WTC11 (cell line): Measurements from ENCODE around the gene PDE6B.

Experiments used
- ATF3 ChIP-seq: sonication (generic); formaldehyde crosslinking; conservative IDR thresholded peaks from 2 replicates; pipeline ENCODE4 v1.8.1; 2022; ENCODE audit warnings: mild to moderate bottlenecking, missing genetic modification reagents
- SP1 ChIP-seq: sonication (generic); formaldehyde crosslinking; conservative IDR thresholded peaks from 2 replicates; pipeline ENCODE4 v1.8.1; 2022; ENCODE audit warnings: missing genetic modification reagents
- TF ChIP-seq, protein P1 (sequence below): fragments of 250-450 bp; sonication (Bioruptor Pico); IDR thresholded peaks from 2 replicates; pipeline ENCODE4 v1.9.0; 2021; ENCODE audit warnings: moderate library complexity, mild to moderate bottlenecking, inconsistent platforms, borderline replicate concordance
- TF ChIP-seq, protein P2 (sequence below): fragments of 200-600 bp; IDR thresholded peaks from 2 replicates; pipeline ENCODE4 v1.8.0; 2022; ENCODE audit warnings: antibody characterized with exemption
- TF ChIP-seq, protein P3 (sequence below): sonication (generic); formaldehyde crosslinking; IDR thresholded peaks from 2 replicates; pipeline ENCODE4 v1.8.1; 2022; ENCODE audit warnings: low read depth, mild to moderate bottlenecking, moderate library complexity, missing genetic modification reagents, borderline replicate concordance

DNA sequence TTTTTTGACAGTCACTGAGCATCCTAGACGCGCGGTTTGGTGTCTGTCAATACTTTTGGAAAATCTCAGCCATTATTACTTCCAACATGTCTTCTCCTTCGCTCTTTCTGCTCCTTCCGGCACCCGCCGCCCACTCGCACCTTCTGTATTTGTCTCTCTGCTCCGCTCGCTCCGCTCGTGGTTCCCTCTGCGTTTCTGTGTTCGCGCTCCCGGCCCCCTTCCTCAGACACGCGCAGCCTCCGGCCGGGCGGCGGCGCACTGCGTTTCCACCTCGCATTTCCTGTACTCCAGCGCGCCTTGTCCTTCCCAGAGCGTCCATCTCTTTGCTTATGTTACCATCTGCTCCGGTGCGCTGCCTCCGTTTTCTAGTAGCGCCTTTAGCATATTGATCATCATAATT lies 21.1 kb downstream of the PDE6B start:
- TF ChIP-seq, protein P1, sequence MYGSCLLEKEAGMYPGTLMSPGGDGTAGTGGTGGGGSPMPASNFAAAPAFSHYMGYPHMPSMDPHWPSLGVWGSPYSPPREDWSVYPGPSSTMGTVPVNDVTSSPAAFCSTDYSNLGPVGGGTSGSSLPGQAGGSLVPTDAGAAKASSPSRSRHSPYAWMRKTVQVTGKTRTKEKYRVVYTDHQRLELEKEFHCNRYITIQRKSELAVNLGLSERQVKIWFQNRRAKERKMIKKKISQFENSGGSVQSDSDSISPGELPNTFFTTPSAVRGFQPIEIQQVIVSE: no peak
- TF ChIP-seq, protein P2, sequence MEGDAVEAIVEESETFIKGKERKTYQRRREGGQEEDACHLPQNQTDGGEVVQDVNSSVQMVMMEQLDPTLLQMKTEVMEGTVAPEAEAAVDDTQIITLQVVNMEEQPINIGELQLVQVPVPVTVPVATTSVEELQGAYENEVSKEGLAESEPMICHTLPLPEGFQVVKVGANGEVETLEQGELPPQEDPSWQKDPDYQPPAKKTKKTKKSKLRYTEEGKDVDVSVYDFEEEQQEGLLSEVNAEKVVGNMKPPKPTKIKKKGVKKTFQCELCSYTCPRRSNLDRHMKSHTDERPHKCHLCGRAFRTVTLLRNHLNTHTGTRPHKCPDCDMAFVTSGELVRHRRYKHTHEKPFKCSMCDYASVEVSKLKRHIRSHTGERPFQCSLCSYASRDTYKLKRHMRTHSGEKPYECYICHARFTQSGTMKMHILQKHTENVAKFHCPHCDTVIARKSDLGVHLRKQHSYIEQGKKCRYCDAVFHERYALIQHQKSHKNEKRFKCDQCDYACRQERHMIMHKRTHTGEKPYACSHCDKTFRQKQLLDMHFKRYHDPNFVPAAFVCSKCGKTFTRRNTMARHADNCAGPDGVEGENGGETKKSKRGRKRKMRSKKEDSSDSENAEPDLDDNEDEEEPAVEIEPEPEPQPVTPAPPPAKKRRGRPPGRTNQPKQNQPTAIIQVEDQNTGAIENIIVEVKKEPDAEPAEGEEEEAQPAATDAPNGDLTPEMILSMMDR: no peak
- TF ChIP-seq, protein P3, sequence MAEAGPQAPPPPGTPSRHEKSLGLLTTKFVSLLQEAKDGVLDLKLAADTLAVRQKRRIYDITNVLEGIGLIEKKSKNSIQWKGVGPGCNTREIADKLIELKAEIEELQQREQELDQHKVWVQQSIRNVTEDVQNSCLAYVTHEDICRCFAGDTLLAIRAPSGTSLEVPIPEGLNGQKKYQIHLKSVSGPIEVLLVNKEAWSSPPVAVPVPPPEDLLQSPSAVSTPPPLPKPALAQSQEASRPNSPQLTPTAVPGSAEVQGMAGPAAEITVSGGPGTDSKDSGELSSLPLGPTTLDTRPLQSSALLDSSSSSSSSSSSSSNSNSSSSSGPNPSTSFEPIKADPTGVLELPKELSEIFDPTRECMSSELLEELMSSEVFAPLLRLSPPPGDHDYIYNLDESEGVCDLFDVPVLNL: no peak
- TF ChIP-seq SP1 (CRISPR knock-in tag) (no peak), ATF3 (no peak)
